MM.1S (cell line): Measurements from ENCODE around the gene MBP.

Source experiments
- DNase-seq: peaks from one replicate; pipeline ENCODE4 v3.0.0-alpha.2; 2015
- H2AFZ ChIP-seq: fragments of 300-600 bp; sonication (generic); 2 replicates; pipeline ENCODE4 v1.6.0; 2016; ENCODE audit warnings: antibody characterized with exemption, low read length
- H3F3A ChIP-seq: fragments of 300-600 bp; sonication (generic); 2 replicates; pipeline ENCODE4 v1.6.1; 2016; ENCODE audit warnings: mild to moderate bottlenecking, antibody characterized with exemption, low read length, moderate library complexity, mixed read lengths; ENCODE audit not compliant: insufficient read depth
- H3K27ac ChIP-seq: fragments of 300-600 bp; sonication (generic); 2 replicates; pipeline ENCODE4 v1.5.1; 2016; ENCODE audit warnings: mild to moderate bottlenecking, low read length
- H3K27me3 ChIP-seq: fragments of 300-600 bp; sonication (generic); replicated peaks from 2 replicates; pipeline ENCODE4 v1.6.0; 2016; ENCODE audit warnings: low read length; ENCODE audit not compliant: insufficient read depth
- H3K36me3 ChIP-seq: fragments of 300-600 bp; sonication (generic); replicated peaks from 2 replicates; pipeline ENCODE4 v1.6.1; 2016; ENCODE audit warnings: mild to moderate bottlenecking, low read length, mixed read lengths; ENCODE audit not compliant: insufficient read depth
- H3K4me1 ChIP-seq: fragments of 300-600 bp; sonication (generic); 2 replicates; pipeline ENCODE4 v1.6.1; 2016; ENCODE audit warnings: low read length, mixed read lengths
- H3K4me2 ChIP-seq: fragments of 300-600 bp; sonication (generic); 2 replicates; pipeline ENCODE4 v1.6.0; 2016; ENCODE audit warnings: low read depth, low read length
- H3K4me3 ChIP-seq: fragments of 300-600 bp; sonication (generic); 2 replicates; pipeline ENCODE4 v1.5.1; 2016; ENCODE audit warnings: low read length, mixed read lengths
- H3K79me2 ChIP-seq: fragments of 300-600 bp; sonication (generic); 2 replicates; pipeline ENCODE4 v1.6.1; 2016; ENCODE audit warnings: mixed run types, low read length, mixed read lengths
- H3K9ac ChIP-seq: fragments of 300-600 bp; sonication (generic); 2 replicates; pipeline ENCODE4 v1.6.1; 2016; ENCODE audit warnings: low read length, mixed read lengths
- H3K9me2 ChIP-seq: fragments of 300-600 bp; sonication (generic); replicated peaks from 2 replicates; pipeline ENCODE4 v1.6.1; 2016; ENCODE audit warnings: mild to moderate bottlenecking, low read length, mixed read lengths; ENCODE audit not compliant: insufficient read depth
- H3K9me3 ChIP-seq: fragments of 300-600 bp; sonication (generic); replicated peaks from 2 replicates; pipeline ENCODE4 v1.6.1; 2016; ENCODE audit warnings: mild to moderate bottlenecking, low read length, mixed read lengths; ENCODE audit not compliant: insufficient read depth
- H4K20me1 ChIP-seq: fragments of 300-600 bp; sonication (generic); 2 replicates; pipeline ENCODE4 v1.6.1; 2016; ENCODE audit warnings: mild to moderate bottlenecking, low read length, moderate library complexity, mixed read lengths; ENCODE audit not compliant: insufficient read depth
- EZH2 ChIP-seq: fragments of 300-600 bp; sonication (generic); optimal IDR thresholded peaks from 2 replicates; pipeline ENCODE3; 2017; ENCODE audit warnings: low read depth, mild to moderate bottlenecking, antibody characterized with exemption, low read length, mixed read lengths
- EZH2phosphoT487 ChIP-seq: fragments of 300-600 bp; sonication (generic); IDR thresholded peaks from 2 replicates; pipeline ENCODE4 v1.6.1; 2018; ENCODE audit warnings: antibody characterized with exemption, low read length
- TF ChIP-seq, protein P1 (sequence below): fragments of 300-600 bp; sonication (generic); IDR thresholded peaks from 2 replicates; pipeline ENCODE4 v1.5.1; 2016; ENCODE audit warnings: antibody characterized with exemption, low read length, mixed read lengths

Gene MBP

DNA sequence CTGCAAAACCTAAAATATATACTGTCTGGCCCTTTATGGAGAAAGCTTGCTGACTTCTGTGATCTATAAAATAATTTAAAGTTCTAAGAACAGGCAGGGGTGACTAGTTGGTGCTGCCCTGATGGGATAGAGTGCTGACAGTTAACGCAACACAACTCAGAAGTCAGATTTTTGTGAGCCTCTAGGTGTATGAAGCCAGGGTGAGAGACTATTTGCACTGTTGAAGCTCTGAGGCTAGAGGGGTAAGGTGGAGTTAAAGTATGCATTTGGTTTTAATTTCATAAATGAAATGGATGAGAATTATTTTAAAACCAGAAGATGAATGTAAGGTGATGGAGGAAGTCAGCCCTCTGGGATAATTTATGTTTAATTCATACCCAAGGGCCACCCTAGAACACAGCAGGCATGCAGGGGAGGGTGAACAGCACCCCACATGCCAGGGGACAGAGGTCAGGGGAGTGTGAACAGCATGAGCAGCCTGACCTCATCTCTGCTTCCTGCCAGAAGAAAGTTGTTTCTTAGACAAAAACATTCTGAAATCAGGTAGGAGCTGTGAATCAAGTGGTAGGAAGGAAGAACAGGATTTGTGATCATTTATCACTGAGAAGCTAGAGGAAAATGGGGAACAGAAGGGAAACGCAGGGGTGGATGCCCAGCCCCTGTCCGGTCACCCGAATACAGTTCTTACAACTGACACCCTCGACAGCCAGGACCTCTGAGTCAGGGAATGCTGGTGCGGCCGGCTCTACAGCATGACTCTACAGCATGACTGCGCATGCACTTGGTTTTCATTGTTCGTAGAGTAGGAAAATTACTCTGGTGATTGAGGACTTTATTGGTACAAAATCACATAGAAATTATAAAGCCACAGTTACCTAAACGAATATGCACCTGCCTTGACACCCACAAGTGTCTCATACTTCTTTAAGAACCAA is 93.1 kb downstream of the MBP start:
- no peak for DNase-seq
- H3K9ac ChIP-seq = no peak overlapping the region
- H3K79me2 ChIP-seq = no peaks in the 10 kb centered on the region
- no peak overlapping the region for H3K4me2 ChIP-seq
- no peaks in the 10 kb centered on the region for H3K9me3 ChIP-seq
- TF ChIP-seq, protein P1, sequence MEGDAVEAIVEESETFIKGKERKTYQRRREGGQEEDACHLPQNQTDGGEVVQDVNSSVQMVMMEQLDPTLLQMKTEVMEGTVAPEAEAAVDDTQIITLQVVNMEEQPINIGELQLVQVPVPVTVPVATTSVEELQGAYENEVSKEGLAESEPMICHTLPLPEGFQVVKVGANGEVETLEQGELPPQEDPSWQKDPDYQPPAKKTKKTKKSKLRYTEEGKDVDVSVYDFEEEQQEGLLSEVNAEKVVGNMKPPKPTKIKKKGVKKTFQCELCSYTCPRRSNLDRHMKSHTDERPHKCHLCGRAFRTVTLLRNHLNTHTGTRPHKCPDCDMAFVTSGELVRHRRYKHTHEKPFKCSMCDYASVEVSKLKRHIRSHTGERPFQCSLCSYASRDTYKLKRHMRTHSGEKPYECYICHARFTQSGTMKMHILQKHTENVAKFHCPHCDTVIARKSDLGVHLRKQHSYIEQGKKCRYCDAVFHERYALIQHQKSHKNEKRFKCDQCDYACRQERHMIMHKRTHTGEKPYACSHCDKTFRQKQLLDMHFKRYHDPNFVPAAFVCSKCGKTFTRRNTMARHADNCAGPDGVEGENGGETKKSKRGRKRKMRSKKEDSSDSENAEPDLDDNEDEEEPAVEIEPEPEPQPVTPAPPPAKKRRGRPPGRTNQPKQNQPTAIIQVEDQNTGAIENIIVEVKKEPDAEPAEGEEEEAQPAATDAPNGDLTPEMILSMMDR = no peak
- TF ChIP-seq EZH2 = no peak
- TF ChIP-seq EZH2phosphoT487 = no peak
- H4K20me1 ChIP-seq = no peaks in the 10 kb centered on the region
- no peak overlapping the region for H2AFZ ChIP-seq
- no peaks in the 10 kb centered on the region for H3K27me3 ChIP-seq
- H3K36me3 ChIP-seq = no peaks in the 10 kb centered on the region
- H3F3A ChIP-seq = no peaks in the 10 kb centered on the region
- no peak overlapping the region for H3K27ac ChIP-seq
- no peak overlapping the region for H3K4me3 ChIP-seq
- H3K9me2 ChIP-seq = no peaks in the 10 kb centered on the region
- no peaks in the 10 kb centered on the region for H3K4me1 ChIP-seq

DNA sequence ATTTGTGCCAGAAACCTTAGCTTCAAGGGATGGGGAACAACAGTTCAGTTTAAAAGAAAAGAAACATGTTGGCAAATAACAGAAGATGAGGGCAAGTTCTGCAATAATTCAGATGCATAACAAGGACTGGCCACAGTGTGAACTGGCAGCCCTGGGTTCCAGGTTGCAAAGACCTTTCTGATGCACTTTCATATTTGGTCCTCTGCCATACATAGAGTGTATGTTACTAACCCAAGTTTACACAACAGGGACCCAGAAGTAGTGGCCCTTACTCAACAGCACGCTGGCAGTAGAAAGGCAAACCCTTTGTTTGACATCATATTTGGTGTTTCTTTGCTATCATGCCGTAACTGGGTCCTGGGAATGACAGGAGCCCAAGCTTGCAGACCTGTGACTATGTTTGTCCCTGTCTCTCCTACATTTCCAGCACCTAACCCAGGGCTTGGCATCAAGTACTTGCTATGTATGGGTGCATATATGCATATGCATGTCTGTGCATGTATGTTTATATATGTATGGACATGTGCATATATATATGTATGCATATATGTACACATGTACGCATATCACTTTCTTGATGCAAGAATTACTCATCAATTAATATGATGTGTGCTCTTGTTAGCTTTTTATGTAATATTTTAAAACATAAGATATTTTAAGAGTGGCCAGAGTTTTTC is 94.3 kb downstream of the MBP start:
- Histone ChIP-seq H3K9me2 (no peaks in the 10 kb centered on the region), H3K4me2 (no peak overlapping the region), H3K27ac (no peak overlapping the region), H3K4me1 (no peaks in the 10 kb centered on the region), H3K9ac (no peak overlapping the region), H4K20me1 (no peaks in the 10 kb centered on the region), H2AFZ (no peak overlapping the region), H3K9me3 (no peaks in the 10 kb centered on the region), H3K79me2 (no peaks in the 10 kb centered on the region), H3F3A (no peaks in the 10 kb centered on the region), H3K27me3 (no peaks in the 10 kb centered on the region), H3K4me3 (no peak overlapping the region), H3K36me3 (no peaks in the 10 kb centered on the region)
- TF ChIP-seq EZH2phosphoT487 (no peak), EZH2 (no peak)
- TF ChIP-seq, protein P1 = no peak
- no peak for DNase-seq

DNA sequence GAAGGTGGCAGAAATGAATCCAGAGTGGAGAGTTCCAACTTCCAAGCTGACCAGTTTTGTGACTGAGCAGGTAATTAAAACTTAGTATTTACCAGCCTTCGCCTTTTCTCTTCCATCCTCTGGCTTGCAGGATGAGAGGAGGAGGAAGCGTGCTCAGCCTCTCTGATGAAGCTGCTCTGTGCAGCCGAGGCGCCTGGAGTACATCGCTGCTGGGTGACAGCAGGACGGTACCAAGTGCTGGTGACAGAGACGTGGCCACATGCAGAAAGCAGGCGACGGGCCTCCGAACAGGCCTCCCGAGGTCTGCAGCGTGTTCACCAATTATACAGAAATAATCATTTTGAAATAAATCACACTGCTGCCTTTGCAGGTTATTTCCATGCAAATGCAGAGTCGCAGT is 95.0 kb downstream of the MBP start:
- no peaks in the 10 kb centered on the region for H3K27me3 ChIP-seq
- H3K36me3 ChIP-seq = no peaks in the 10 kb centered on the region
- H2AFZ ChIP-seq = no peak overlapping the region
- no peaks in the 10 kb centered on the region for H3K9me2 ChIP-seq
- H3F3A ChIP-seq = no peaks in the 10 kb centered on the region
- no peaks in the 10 kb centered on the region for H3K79me2 ChIP-seq
- no peak overlapping the region for H3K4me3 ChIP-seq
- H3K4me2 ChIP-seq = no peak overlapping the region
- H3K27ac ChIP-seq = no peak overlapping the region
- H3K9ac ChIP-seq = no peak overlapping the region
- H4K20me1 ChIP-seq = no peaks in the 10 kb centered on the region
- no peak for TF ChIP-seq EZH2phosphoT487
- TF ChIP-seq, protein P1 = no peak
- no peak for TF ChIP-seq EZH2
- H3K4me1 ChIP-seq = no peaks in the 10 kb centered on the region
- H3K9me3 ChIP-seq = no peaks in the 10 kb centered on the region
- DNase-seq = no peak
